ENCODE results near the gene IRF9. TPM values are rescaled to one million over a fixed set of nuclear protein-coding genes. Genes with fewer than 3 reads are reported as not detected.

IRF9 gene
- total and polyA plus RNA-seq, 2 of the 13 experiments (the other 11 are each of a cell fraction or from before 2014, with no cell fraction given), result 14.9 to 49.7 TPM

- TF ChIP-seq PRDM15 (CRISPR knock-in tag; IDR thresholded peaks at IDR 0.05) (no peak), CENPBD1 (CRISPR knock-in tag; IDR thresholded peaks at IDR 0.05; ENCODE audit: borderline replicate concordance, low read depth) (no peak), ZBTB10 (CRISPR knock-in tag; IDR thresholded peaks at IDR 0.05; ENCODE audit: borderline replicate concordance) (no peak), JUND (CRISPR knock-in tag; IDR thresholded peaks at IDR 0.05) (no peak), TMF1 (CRISPR knock-in tag; IDR thresholded peaks at IDR 0.05; ENCODE audit: low read depth) (no peak), RXRA (CRISPR knock-in tag; IDR thresholded peaks at IDR 0.05) (peak; percentile 48), ZNF891 (CRISPR knock-in tag; IDR thresholded peaks at IDR 0.05) (peak; percentile 72; the same call in 1 of the 2 replicates), AHR (CRISPR knock-in tag; IDR thresholded peaks at IDR 0.05) (0 out of 2 replicates have a peak, but pooled peaks have one; percentile 78), ATF4 (CRISPR knock-in tag; IDR thresholded peaks at IDR 0.05) (no peak), TBX2 (CRISPR knock-in tag; IDR thresholded peaks at IDR 0.05; ENCODE audit: borderline replicate concordance) (peak; percentile 72; the same call in 1 of the 2 replicates), ZNF792 (CRISPR knock-in tag; IDR thresholded peaks at IDR 0.05) (peak; percentile 70; the same call in 1 of the 2 replicates), STAT5B (CRISPR knock-in tag; IDR thresholded peaks at IDR 0.05) (no peak), CBFB (CRISPR knock-in tag; IDR thresholded peaks at IDR 0.05) (no peak), ZNF446 (CRISPR knock-in tag; IDR thresholded peaks at IDR 0.05) (no peak), ZNF570 (CRISPR knock-in tag; IDR thresholded peaks at IDR 0.05; ENCODE audit: borderline replicate concordance) (no peak), ONECUT2 (CRISPR knock-in tag; IDR thresholded peaks at IDR 0.05) (no peak), CENPT (CRISPR knock-in tag; IDR thresholded peaks at IDR 0.05; ENCODE audit: low read depth) (peak; percentile 52; the same call in 1 of the 2 replicates), SPEN (CRISPR knock-in tag; IDR thresholded peaks at IDR 0.05; ENCODE audit: low read depth) (peak; percentile 83), FIP1L1 (IDR thresholded peaks at IDR 0.05; ENCODE audit: borderline replicate concordance, insufficient read depth, low read depth, low read length) (no peak), ZSCAN9 (CRISPR knock-in tag; IDR thresholded peaks at IDR 0.05; ENCODE audit: borderline replicate concordance) (no peak), MZF1 (CRISPR knock-in tag; IDR thresholded peaks at IDR 0.05; ENCODE audit: borderline replicate concordance) (no peak; the same call in none of the 2 replicates)
Measured at GRCh38 chr14:24130717-24131548, 30.1 kb upstream of the IRF9 start (continued).

All from HepG2 (cell line).